HG03280 (cell line): ENCODE measurements around the gene CSNK1A1.
"Not testable (repeated sequence)": the region's sequence is repeated elsewhere in the genome, so short reads cannot be mapped to it uniquely, and the experiment has no call there.

Source experiments
- ATAC-seq: cut with Tn5 transposase; IDR thresholded peaks from one replicate; pipeline ENCODE4 v1.9.1; 2021; ENCODE audit warnings: mild to moderate bottlenecking, moderate library complexity; ENCODE audit not compliant: unreplicated experiment

Gene CSNK1A1

DNA sequence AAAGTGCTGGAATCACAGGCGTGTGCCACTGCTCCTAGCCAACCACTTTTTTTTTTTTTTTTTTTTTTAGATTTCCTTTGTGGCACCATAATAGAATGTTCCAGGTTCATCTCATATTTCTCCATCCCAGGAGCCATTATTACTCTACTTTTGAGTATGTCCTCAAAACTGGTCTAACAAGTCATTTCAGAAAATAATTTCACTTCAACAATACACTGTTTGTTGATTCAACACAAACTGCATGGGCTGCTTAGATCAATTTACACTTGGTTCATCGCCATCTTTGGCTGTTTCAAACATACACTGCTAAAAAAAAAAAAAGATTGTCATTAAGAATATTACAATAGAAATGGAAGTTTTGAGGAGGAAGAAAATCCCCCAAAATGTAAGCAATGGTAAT lies 57.9 kb downstream of the CSNK1A1 start:
- no peak for ATAC-seq

DNA sequence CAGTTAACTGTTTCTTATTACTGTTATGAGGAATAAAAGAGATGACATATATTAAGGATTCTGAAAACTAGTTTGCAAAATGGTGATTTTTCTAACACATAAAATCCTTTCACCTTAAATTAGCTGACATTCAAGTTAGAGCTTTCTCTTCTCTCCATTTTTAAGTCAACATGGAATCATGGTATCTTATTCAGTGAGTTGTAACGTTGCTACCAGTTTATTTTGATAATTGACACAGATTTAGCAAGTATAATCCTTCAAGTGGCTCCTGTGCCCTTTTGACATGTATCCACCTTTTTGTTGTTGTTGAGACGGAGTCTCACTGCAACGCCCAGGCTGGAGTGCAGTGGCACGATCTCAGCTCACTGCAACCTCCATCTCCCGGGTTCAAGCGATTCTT lies 58.5 kb downstream of the CSNK1A1 start:
- ATAC-seq: no peak

DNA sequence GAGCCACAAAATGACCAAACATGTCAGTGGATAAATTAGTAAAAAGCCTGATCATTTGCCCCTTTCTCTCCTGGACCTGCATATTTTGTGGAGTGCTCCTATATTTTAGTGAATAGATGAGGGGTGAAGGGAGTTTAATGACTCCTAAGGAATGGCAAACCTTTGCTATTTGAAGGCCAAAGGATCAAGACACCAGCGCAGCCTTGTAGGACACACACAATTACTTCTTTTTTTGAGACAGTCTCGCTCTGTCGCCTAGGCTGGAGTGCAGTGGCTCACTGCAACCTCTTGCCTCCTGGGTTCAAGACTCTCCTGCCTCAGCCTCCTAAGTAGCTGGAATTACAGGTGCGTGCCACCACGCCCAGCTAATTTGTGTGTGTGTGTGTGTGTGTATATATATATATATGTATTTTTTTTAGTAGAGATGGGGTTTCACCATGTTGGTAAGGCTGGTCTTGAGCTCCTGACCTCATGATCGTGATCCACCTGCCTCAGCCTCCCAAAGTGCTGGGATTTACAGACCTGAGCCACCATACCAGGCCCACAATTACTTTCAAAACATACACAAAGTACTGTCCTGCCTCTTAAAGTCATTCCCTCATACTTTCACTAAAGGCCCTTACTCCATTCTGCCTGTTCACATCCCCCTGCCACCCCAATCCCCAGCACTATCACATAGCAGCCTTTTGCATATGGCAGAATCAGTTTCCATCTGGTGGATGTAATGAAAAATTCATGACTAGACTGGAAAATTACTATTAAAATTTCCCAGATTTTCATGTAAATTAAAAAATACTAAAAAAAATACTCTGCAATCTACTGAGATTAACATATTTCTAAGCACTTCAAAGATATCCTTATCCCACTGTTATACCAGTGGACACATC lies 60.4 kb downstream of the CSNK1A1 start:
- ATAC-seq: no peak

DNA sequence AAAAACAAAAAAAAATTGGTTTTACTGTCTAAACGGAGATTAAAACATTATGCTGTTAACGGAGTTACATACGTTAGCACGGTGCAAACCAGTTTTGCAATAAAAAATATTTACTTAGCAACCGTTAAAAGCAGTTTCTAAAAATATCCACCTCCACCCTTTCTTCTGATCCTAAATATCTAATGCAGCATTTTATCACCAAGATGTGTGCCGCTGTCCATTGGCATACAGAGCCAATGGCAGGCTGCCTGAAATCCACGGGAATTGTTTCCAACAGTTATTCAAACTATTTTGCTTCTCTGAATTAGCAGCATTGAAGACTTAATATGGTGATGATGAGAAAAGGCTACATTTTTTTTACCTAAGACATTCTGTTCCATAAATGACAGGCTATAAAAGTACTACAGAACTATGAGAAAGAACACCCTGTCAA lies 61.6 kb downstream of the CSNK1A1 start:
- ATAC-seq: no peak

DNA sequence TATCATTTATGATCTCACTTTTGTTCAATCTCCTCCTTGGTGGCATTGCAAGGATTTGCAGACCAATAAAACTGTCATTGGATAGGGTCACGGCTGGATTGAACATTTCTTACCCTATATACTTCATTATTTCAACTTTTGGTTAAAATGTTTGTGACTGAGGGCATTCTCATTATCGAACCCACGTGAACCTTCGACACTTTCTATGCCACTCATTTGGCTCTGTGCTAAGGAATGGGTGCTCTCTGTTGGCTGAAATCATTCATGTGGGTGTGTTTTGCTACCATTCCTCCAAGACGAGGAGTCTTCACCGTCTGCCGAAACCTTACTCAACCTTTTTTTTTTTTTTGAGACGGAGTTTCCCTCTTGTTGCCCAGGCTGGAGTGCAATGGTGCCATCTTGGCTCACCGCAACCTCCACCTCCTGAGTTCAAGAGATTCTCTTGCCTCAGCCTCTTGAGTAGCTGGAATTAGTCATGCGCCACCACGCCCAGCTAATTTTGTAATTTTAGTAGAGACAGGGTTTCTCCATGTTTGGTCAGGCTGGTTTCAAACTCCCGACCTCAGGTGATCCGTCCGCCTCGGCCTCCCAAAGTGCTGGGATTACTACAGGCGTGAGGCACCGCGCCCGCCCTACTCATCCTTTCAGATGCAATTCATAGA lies 62.5 kb downstream of the CSNK1A1 start:
- ATAC-seq: no peak

DNA sequence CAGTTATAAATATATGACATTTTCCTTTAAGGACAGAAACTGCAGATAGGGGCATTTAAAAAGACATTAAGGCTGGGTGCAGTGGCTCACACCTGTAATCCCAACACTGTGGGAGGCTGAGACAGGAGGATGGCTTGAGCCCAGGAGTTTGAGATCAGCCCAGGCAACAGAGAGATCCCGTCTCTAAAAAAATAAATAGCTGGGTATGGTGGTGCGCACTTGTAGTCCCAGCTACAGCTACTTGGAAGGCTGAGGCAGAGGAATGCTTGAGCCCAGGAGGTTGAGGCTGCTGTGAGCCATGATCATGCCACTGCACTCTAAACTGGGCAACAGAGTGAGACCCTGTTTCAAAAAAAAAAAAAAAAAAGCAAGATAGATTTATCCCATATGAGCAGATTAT lies 63.6 kb downstream of the CSNK1A1 start:
- no peak for ATAC-seq

DNA sequence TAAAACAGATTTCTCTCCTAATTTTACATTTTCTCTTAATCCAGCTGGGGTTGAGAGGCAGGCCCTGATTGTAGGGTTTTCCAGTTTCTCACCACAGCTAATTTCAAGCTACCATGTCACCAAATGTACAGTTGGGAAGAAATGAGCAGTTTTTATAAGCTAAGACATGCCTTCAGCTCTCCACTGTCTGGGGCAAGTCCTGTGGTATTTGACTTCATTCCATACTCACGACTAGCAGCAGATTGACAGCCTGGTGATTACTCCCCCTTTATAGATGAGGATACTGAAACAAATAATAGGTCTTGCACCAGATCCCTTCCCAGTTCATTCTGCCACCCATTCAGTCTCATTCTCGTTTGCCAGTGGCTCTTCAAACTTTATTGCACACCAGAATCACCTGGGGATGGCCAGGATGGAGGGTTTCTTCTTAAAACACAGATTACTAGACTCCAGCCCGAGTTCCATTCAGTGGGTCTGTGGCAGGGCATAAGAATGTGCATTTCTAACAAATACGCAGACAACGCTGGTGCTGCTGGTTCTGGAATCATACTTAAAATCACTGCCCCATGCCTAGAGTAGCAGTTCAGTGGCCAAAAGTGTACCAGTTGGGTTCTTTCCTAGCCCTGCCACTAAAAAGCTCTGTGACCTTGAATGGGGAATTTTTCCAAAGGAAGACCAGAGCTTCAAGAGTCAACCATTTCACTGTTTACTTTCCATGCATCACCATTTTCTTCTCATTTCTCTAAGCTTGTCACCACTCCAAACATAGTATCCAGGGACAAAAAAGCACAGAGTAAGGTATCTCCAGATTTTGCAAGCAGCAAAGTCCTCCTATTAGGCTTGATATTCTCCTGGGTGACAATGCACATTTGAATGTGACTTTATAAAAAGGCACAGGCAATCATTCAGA lies 64.3 kb downstream of the CSNK1A1 start:
- ATAC-seq: no peak

DNA sequence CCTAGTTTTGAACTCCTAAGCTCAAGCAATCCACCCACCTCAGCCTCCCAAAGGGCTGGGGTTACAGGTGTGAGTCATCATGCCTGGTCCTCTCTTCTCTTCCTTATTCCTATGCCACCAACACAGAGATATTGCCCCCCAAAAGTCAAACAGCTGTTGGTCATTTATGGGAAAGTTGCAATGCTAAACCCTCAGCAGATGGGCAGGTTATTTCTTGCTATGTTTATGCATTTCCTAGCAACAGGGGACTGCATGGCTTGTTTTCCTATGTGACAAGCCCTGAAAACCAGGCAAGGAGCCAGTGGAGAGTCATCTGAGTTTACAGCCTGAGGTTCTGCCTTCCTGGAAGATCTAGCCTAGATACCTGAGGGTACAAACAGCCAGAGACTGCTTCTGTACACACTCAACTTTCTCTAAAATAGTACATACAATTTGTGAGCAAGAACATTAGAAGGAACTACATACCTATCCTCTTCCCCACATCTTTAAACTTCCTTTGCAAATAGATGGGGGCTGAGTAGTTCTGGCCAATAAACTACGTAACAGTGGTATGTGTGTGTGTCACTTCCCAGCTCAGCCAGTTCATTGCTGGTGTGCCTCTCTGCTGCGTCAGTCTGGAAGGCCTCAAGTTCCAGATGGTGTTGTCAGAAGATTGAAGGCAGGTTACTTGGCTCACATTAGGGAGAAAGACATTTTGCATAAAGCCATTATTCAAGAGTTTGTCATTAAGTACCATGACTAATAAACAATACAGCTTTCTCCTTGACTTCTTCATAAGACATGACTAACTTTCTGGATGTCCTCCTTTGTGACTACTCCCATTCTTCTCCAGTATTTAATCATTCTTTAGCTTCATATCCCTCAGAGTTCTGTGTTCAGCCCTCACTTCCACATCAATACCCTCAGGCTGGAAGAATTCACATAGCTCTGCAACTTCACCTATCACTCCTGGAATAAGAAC lies 65.3 kb downstream of the CSNK1A1 start:
- ATAC-seq: no peak

DNA sequence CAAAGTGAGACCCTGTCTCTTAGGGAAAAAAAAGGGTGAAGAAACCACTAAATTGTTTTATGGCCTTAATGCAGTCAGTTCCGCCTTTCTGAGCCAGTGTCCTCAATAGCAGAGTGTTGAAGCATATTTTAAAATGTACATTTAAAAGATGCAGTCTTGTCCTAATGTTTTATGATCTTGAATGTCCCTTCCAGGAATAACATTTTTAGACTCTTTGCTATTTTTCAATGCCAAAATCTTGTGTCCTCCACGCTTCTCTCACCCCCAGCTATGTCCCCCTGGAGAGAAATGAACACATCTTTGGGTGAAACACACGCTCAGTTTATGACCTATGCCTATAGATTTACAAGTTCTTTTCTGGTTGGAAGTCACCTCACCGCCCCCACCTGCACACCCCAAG lies 69.8 kb downstream of the CSNK1A1 start:
- ATAC-seq: no peak

DNA sequence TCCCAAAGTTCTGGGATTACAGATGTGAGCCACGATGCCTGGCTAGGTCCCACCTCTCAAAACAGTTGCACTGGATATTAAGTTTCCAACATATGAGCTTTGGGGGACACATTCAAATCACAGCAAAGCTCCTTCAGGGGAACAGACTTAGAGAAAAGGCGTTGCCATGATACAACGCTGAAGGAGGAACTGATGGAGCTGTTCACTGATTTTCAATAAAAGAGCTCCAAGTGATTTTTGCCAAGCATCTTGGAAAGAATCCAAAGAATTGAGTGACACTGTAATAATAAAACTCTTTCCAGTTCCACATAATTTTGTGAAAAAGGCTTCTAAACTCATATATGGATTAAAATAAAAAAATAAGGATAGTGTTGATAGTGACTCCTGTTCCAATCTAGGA lies 72.5 kb downstream of the CSNK1A1 start:
- no peak for ATAC-seq

DNA sequence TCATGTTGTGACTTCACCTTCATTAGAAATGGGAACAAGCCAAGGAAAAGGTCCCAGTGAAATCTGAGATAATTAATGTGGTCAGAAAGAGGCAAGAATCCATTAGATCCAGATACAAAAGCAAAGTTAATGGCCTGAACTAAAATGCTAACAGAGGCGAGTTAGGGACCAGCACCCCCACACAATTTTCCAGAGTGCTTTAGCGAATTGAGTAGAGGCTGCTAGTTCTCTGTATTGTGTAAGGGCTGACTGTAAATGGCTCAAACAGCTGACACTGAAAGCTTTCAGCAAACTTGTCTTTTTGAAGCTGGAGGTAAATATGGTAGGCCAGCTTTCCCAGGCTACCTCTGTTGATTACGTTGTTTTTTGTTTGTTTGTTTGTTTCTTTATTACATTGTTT lies 75.5 kb downstream of the CSNK1A1 start:
- ATAC-seq: no peak

DNA sequence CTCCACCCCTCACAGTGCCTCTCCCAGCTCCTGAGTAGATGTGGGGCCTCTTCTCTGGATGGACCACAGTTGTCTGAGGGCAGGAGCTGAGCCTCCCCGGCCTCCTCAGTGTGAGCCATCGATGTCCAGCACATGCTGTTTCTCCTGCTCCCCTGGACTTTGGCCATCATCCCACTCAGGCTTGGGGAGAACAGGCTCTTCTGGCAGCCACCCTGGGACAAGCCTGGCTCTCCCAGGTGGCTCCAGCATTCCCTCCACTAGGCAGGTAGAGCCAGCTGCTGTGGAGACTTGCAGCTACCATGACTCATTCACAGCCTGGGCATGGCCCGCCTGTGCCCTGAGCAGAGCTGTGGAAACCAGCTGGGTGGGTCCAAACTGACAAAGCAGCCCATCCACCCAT lies 77.0 kb downstream of the CSNK1A1 start:
- ATAC-seq: no peak

DNA sequence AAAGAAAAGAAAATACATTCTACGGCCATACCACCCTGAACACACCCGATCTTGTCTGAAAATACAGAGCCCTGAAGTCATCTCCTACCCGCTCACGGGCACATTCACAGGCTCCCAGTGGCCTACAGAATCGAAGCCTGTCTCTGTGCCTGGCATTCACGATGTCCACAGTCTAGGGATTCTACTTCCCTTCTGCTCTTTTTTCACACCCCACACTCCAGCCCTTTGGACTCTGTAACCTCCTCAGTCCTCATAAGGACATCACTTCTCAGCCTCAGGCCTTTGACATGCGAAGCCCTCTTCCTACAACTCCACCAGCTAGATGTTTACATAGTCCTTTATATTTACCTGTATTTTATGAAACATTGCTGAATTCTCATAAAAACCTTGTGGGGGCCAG lies 77.8 kb downstream of the CSNK1A1 start:
- no peak for ATAC-seq

DNA sequence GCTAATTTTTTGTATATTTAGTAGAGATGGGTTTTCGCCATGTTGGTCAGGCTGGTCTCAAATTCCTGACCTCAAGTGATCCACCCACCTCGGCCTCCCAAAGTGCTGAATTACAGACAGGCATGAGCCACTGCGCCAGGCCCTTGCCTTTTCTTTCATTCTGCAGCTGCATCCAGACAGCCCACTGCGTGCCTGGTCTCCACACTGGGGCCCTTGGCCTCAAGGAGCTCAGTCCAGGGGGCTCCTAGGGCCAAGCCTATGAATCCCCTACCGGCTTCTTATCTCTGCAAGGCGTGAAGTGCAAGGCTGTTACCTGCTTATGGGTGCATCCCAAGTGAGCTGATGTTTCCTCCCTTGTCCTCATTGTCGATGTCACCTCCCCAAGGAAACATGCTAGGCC lies 78.8 kb downstream of the CSNK1A1 start:
- ATAC-seq: no peak

DNA sequence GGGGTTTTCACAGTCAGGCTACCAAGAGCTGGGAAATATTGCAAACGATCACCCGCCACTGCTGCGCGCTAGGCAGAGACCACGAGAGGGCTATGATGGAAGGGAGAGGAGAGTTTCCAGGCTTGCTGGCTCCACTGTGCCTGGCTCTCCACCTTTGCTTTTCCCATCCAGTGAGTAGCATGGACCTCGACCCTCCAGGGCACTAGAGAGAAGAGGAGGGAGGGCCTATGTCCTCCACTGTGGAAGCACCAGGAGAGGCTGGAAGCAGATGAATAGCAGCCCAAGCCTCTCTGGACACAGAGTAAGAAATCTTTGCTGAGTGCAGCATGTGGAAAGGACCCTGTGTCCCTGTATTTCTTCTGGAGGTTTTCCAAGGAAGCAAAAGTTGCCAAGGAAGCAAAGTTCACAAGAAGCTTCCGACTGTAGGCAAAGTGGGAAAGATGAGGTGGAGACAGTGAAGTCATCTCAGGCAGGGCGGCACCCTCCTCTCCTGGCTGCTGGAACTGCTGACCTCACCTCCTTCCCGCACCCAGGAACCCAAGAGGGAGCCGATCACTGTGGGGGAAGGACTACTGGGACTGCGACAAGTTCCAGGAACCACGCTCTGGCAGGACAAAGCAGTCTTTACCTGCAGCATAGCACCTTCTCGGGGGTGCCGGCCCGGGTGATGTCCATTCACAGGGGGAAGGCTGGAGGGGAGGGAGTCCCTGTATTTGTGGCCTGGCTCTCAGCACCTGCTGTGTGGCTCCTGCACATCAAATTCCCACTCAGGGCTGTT lies 79.6 kb downstream of the CSNK1A1 start:
- no peak for ATAC-seq

DNA sequence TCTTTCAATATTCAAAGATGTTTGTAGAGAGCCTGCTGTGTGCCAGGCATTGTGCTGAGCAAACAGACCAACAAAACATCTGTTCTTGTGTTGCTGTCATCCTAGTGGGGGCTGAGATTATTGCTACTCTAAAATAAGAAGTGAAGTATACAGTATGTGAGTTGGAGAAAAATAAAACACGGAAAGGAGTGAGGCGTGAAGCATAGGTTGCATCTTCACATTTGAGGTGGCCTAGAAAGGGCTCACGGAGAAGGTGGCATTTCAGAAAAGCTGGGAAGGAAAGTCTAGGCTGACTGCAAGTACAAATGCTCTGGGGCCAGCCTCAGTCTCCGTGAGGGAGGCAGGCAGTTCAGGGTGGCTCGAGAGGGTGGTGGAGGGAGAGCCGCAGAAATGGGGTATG lies 80.3 kb downstream of the CSNK1A1 start:
- no peak for ATAC-seq

DNA sequence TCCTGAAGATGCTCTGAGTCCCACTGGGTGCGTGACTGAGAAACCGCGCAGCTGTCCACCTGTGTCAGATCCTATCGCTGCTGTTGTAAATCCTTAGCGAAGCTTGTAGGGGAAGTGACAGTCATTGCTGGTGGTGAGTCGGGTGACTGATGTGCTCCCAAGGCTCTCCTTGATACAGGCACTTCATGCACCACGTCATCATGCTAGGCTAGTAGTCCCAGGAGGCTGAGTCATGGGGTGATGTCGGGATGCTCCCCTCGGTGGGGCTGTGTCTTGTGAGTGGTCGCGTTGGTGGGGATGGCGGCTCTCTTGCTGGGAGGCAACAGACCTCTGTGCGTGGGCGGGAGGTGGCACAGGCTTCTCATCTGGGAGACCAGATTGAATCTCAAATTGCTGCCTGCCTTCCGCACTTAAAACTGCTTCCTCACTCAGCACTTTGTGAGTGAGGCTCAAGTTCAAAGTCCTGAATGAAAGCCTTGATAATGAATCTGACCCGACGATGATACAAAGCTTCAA lies 84.7 kb downstream of the CSNK1A1 start:
- ATAC-seq: no peak

DNA sequence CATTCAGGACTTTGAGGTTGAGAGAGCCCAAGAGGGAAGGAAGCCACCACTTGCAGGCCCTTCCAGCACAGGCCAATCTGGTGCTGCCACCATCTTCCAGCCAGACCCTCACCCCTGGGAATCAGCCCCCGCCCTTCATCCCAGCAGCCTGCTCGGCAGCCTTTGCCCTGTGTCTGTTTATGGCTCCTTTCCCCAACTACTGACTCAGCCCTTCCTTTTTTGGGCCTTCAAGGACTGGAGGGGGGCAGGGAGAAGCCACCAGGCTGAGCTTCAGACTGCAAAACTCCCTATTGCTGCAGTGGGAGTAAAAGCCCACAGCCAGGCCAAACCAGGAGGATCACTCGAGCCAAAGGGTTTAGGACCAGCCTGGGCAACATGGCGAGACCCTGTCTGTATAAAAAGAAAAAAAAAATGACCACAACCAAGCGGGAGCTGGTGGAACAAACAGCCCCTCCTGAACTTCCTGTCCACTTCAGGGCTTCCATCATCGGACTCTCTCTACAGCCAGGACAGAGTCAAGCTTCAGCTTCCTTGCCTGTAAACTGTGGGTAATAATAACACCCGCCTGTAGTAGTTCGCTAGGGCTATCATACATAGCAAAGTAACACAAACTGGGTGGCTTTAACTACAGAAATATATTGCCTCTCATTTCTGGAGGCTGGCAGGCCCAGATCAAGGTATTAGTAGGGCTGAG lies 86.3 kb downstream of the CSNK1A1 start:
- no peak for ATAC-seq

DNA sequence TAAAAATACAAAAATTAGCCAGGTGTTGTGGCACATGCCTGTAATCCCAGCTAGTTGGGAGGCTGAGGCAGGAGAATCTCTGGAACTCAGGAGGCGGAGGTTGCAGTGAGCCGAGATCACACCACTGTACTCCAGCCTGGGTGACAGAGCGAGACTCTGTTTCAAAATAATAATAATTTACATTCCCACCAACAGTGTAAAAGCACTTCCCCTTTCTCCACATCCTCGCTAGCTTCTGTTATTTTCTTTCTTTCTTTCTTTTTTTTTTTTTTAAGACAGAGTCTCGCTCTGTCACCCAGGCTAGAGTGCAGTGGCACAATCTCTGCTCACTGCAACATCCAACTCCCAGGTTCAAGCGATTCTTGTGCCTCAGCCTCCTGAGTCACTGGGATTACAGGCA lies 89.3 kb downstream of the CSNK1A1 start:
- ATAC-seq: not testable (repeated sequence)
